ENCODE measurements around the gene ABHD2. TPM values are rescaled to one million over a fixed set of nuclear protein-coding genes. Genes with fewer than 3 reads are reported as not detected.

ABHD2 gene
- total and polyA plus RNA-seq, 9 of the 15 experiments (the other 6 are each of a cell fraction or from before 2014, with no cell fraction given): 16.9 to 99.8 (median 47.5) TPM

- H3K27ac ChIP-seq (ENCODE audit: extremely low read depth, low read depth, low read length): no peak overlapping the region
- DNase-seq (ENCODE audit: extremely low read depth in 1 of 4, low spot score in 3 of 4): no peak
- BruUV-seq (replicated peaks): no TSS peak
- 32% methylated on average over 5 of the region's 5 CpGs for WGBS (ENCODE audit: insufficient coverage, low coverage, missing lambda C conversion rate)
- no peak for TF ChIP-seq XRCC5 (IDR thresholded peaks at IDR 0.05; ENCODE audit: low read depth, low read length)
- no peak for TF ChIP-seq MAFK (IDR thresholded peaks at IDR 0.05; ENCODE audit: low read length)
- TF ChIP-seq TCF15 (CRISPR knock-in tag; IDR thresholded peaks at IDR 0.05): no peak
- TF ChIP-seq, protein P1, sequence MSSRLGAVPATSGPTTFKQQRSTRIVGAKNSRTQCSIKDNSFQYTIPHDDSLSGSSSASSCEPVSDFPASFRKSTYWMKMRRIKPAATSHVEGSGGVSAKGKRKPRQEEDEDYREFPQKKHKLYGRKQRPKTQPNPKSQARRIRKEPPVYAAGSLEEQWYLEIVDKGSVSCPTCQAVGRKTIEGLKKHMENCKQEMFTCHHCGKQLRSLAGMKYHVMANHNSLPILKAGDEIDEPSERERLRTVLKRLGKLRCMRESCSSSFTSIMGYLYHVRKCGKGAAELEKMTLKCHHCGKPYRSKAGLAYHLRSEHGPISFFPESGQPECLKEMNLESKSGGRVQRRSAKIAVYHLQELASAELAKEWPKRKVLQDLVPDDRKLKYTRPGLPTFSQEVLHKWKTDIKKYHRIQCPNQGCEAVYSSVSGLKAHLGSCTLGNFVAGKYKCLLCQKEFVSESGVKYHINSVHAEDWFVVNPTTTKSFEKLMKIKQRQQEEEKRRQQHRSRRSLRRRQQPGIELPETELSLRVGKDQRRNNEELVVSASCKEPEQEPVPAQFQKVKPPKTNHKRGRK (tag; IDR thresholded peaks at IDR 0.05): no peak
- peak overlapping the region; percentile 54 for H3K4me2 ChIP-seq (ENCODE audit: insufficient read depth, low read length)
- no peak for FAIRE-seq
- intact Hi-C loops (cut with micrococcal nuclease) (no loop called here), in situ Hi-C loops (cut with MboI) (no loop called here)
- H2AFZ ChIP-seq (ENCODE audit: low read depth, low read length): peak overlapping the region; percentile 76
- no peaks in the 10 kb centered on the region for H3K79me2 ChIP-seq (ENCODE audit: control insufficient read depth, insufficient read depth, low read length)
- peak overlapping the region in 1 of 2 experiments; percentile 61; a peak in 2 of 4 replicates for H3K9ac ChIP-seq (ENCODE audit: insufficient read depth in 1 of 2, low read depth in 2 of 2, low read length in 2 of 2)
- no peaks in the 10 kb centered on the region for H3K9me3 ChIP-seq (replicated peaks; ENCODE audit: control insufficient read depth, insufficient read depth, low read depth, low read length)
- peaks cover 0 to 11% of the 10 kb centered on the region in 2 experiments; a peak in 3 of 5 replicates for H3K4me1 ChIP-seq (replicated peaks in 1 of 2; ENCODE audit: control insufficient read depth in 2 of 2, insufficient read depth in 2 of 2, low read length in 2 of 2)
- POLR2A ChIA-PET: interaction anchor here (0.5 to 1.0 kb wide), 4 partner anchors 48 to 156 kb away, joined by 3 to 4 read pairs (median 3); no protein-coding TSS in a partner anchor
- ATAC-seq: peak; percentile 35; the same call in 2 of the 3 replicates
- H3K27me3 ChIP-seq (ENCODE audit: control insufficient read depth in 2 of 2, insufficient read depth in 2 of 2, low read length in 2 of 2): peaks cover 6 to 10% of the 10 kb centered on the region in 2 experiments; a peak in 2 of 5 replicates
- CTCF ChIA-PET (ENCODE audit: low intra/inter-chr PET ratio): no interaction called here
- H4K20me1 ChIP-seq (replicated peaks; ENCODE audit: control insufficient read depth, insufficient read depth, low read length): no peaks in the 10 kb centered on the region
- no peaks in the 10 kb centered on the region for H3K9me1 ChIP-seq (ENCODE audit: control insufficient read depth, insufficient read depth, low read length)
- H3K4me3 ChIP-seq: no peak overlapping the region
- H3K36me3 ChIP-seq (ENCODE audit: control insufficient read depth, insufficient read depth, low read length): no peaks in the 10 kb centered on the region
Measured at GRCh38 chr15:89041507-89041906, 46.7 kb upstream of the ABHD2 start.
